ENCODE results near the gene TADA2B.

Gene TADA2B

GRCh38 chr4:7003176-7003878, 39.8 kb upstream of the TADA2B start:
- no peak overlapping the region for H3K27ac ChIP-seq
- TF ChIP-seq ZFX (IDR thresholded peaks at IDR 0.05; ENCODE audit: borderline replicate concordance) (no peak), CTCF (IDR thresholded peaks at IDR 0.05) (no peak)

GRCh38 chr4:7003879-7004240, 39.3 kb upstream of the TADA2B start:
- no peak overlapping the region for H3K27ac ChIP-seq
- no peak for TF ChIP-seq CTCF (IDR thresholded peaks at IDR 0.05)

GRCh38 chr4:7004331-7004730, 38.8 kb upstream of the TADA2B start:
- H3K27ac ChIP-seq = no peak overlapping the region
- TF ChIP-seq CTCF (IDR thresholded peaks at IDR 0.05) (no peak), ZFX (IDR thresholded peaks at IDR 0.05; ENCODE audit: borderline replicate concordance) (no peak)

- TF ChIP-seq ZFX (IDR thresholded peaks at IDR 0.05; ENCODE audit: borderline replicate concordance) (no peak), CTCF (IDR thresholded peaks at IDR 0.05) (no peak)
- H3K27ac ChIP-seq = no peak overlapping the region
Observed at GRCh38 chr4:7005571-7005970, 37.6 kb upstream of the TADA2B start.

GRCh38 chr4:7006411-7006810, 36.8 kb upstream of the TADA2B start:
- TF ChIP-seq CTCF (IDR thresholded peaks at IDR 0.05) (no peak), ZFX (IDR thresholded peaks at IDR 0.05; ENCODE audit: borderline replicate concordance) (no peak)
- H3K27ac ChIP-seq = no peak overlapping the region

- TF ChIP-seq CTCF (IDR thresholded peaks at IDR 0.05) (no peak), ZFX (IDR thresholded peaks at IDR 0.05; ENCODE audit: borderline replicate concordance) (no peak)
- H3K27ac ChIP-seq = no peak overlapping the region
Observed at GRCh38 chr4:7007142-7007907, 35.8 kb upstream of the TADA2B start.

- no peak overlapping the region for H3K27ac ChIP-seq
- peak; percentile 7; the same call in 1 of the 2 replicates for TF ChIP-seq CTCF (IDR thresholded peaks at IDR 0.05)
- no peak for TF ChIP-seq ZFX (IDR thresholded peaks at IDR 0.05; ENCODE audit: borderline replicate concordance)
Observed at GRCh38 chr4:7007944-7008343, 35.2 kb upstream of the TADA2B start.
